ENCODE measurements around the gene ACTN3. TPM values are rescaled to one million over a fixed set of nuclear protein-coding genes. Genes with fewer than 3 reads are reported as not detected.

Gene ACTN3
- total and polyA plus RNA-seq, 2 experiments from 2014 or later, result 6.3 to 7.3 TPM

DNA sequence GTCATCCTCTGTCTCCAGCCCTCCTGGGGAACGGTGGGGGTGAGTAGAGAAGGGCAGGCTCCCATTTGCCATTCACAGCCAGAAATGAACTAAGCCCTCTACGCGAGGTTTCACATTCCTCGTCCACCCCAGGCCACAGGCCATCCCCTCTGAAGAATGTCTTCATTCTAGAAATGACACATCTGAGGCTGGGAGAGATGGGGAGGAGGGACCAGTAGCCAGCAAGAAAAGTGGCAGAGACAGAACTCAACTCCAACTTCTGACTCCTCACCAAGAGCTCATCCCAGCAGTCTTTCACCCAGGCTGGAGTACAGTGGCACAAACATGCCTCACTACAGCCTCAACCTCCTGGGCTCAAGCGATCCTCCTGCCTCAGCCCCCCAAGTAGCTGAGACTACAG lies 18.3 kb downstream of the ACTN3 start (continued):
- TF ChIP-seq, protein P1, sequence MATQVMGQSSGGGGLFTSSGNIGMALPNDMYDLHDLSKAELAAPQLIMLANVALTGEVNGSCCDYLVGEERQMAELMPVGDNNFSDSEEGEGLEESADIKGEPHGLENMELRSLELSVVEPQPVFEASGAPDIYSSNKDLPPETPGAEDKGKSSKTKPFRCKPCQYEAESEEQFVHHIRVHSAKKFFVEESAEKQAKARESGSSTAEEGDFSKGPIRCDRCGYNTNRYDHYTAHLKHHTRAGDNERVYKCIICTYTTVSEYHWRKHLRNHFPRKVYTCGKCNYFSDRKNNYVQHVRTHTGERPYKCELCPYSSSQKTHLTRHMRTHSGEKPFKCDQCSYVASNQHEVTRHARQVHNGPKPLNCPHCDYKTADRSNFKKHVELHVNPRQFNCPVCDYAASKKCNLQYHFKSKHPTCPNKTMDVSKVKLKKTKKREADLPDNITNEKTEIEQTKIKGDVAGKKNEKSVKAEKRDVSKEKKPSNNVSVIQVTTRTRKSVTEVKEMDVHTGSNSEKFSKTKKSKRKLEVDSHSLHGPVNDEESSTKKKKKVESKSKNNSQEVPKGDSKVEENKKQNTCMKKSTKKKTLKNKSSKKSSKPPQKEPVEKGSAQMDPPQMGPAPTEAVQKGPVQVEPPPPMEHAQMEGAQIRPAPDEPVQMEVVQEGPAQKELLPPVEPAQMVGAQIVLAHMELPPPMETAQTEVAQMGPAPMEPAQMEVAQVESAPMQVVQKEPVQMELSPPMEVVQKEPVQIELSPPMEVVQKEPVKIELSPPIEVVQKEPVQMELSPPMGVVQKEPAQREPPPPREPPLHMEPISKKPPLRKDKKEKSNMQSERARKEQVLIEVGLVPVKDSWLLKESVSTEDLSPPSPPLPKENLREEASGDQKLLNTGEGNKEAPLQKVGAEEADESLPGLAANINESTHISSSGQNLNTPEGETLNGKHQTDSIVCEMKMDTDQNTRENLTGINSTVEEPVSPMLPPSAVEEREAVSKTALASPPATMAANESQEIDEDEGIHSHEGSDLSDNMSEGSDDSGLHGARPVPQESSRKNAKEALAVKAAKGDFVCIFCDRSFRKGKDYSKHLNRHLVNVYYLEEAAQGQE (IDR thresholded peaks at IDR 0.05; ENCODE audit: unreplicated experiment), result no peak
- TF ChIP-seq EZH2phosphoT487 (IDR thresholded peaks at IDR 0.05; ENCODE audit: unreplicated experiment), result no peak

DNA sequence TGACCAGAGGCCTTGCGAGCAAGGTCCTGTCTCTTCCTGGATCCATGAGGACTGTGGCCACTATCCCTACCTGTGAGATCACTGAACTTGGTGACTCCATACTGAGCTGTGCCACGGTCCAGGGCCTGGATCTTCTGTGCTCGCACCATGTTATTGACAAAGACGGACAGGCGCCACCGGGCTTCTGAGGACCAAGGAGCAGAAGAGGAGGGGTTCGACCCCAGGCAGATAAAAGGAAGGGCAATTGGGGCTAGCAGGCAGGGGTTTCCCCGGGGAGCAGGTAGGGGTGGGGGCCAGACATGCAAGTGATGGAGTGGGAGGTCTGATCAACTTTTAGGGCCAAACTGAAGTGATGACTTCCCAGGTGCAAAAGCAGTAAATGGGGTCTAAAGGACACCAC lies 19.5 kb downstream of the ACTN3 start:
- Mint-ChIP-seq H3K36me3 (ENCODE audit: low read depth) (peaks cover 6% of the 10 kb centered on the region; the same call in 2 of the 3 replicates), H3K4me1 (peaks cover 19% of the 10 kb centered on the region), H3K9me3 (peaks cover 6% of the 10 kb centered on the region; the same call in 2 of the 3 replicates), H3K27ac (no peak overlapping the region), H3K27me3 (ENCODE audit: insufficient read depth, low read depth, poor library complexity) (peaks cover 24% of the 10 kb centered on the region), H3K4me3 (no peak overlapping the region)
- peaks cover 6% of the 10 kb centered on the region; the same call in 1 of the 2 replicates for H3K27me3 ChIP-seq (ENCODE audit: insufficient read depth)
- no peak overlapping the region for H3K4me3 ChIP-seq
- ATAC-seq (no peak), DNase-seq (ENCODE audit: low spot score) (no peak)
- H3F3A ChIP-seq (replicated peaks; ENCODE audit: low read depth), result peaks cover 6% of the 10 kb centered on the region; the same call in 1 of the 2 replicates
- H4K20me1 ChIP-seq (replicated peaks; ENCODE audit: insufficient read depth), result no peaks in the 10 kb centered on the region
- H3K4me2 ChIP-seq, result no peak overlapping the region
- no peak overlapping the region for H2AFZ ChIP-seq
- H3K9me2 ChIP-seq (ENCODE audit: insufficient read depth), result no peaks in the 10 kb centered on the region
- no peaks in the 10 kb centered on the region for H3K36me3 ChIP-seq (ENCODE audit: insufficient read depth)
- TF ChIP-seq STAT1 (IDR thresholded peaks at IDR 0.05; ENCODE audit: unreplicated experiment), result no peak
- no peak overlapping the region for H3K27ac ChIP-seq (ENCODE audit: low read depth)
- peaks cover 20% of the 10 kb centered on the region for H3K4me1 ChIP-seq (ENCODE audit: insufficient read depth)
- no peaks in the 10 kb centered on the region for H3K79me2 ChIP-seq (replicated peaks; ENCODE audit: insufficient read depth)

DNA sequence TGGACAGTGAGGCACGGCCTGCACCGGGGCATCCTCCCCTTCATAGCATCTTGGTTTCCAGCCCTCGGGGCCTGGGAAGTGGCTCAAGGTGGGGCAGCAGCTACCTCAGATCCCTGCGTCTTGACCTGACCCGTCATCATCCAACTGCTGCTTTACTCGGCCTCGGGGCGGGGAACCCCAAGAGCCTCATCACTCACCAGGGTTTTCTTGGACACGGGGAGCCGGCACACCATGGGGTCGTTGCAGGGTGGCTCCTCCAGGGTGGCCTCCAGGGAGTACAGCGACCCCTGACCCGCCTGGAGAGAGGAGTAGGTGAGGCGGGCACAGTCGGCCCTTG lies 21.1 kb downstream of the ACTN3 start:
- Mint-ChIP-seq H3K4me1 (peaks cover 19% of the 10 kb centered on the region), H3K27me3 (ENCODE audit: insufficient read depth, low read depth, poor library complexity) (peaks cover 22% of the 10 kb centered on the region), H3K4me3 (peak overlapping the region; percentile 58), H3K27ac (no peak overlapping the region), H3K9me3 (peaks cover 10% of the 10 kb centered on the region; the same call in 2 of the 3 replicates), H3K36me3 (ENCODE audit: low read depth) (peaks cover 5% of the 10 kb centered on the region; the same call in 2 of the 3 replicates)
- Histone ChIP-seq H3K79me2 (replicated peaks; ENCODE audit: insufficient read depth) (no peaks in the 10 kb centered on the region), H3K27ac (ENCODE audit: low read depth) (no peak overlapping the region), H3K4me3 (peak overlapping the region; percentile 57), H4K20me1 (replicated peaks; ENCODE audit: insufficient read depth) (no peaks in the 10 kb centered on the region), H2AFZ (peak overlapping the region; percentile 66; the same call in 1 of the 2 replicates), H3K36me3 (ENCODE audit: insufficient read depth) (no peaks in the 10 kb centered on the region), H3K4me2 (peak overlapping the region; percentile 78), H3K27me3 (ENCODE audit: insufficient read depth) (peaks cover 6% of the 10 kb centered on the region; the same call in 1 of the 2 replicates), H3K9me2 (ENCODE audit: insufficient read depth) (no peaks in the 10 kb centered on the region), H3K4me1 (ENCODE audit: insufficient read depth) (peaks cover 23% of the 10 kb centered on the region), H3F3A (replicated peaks; ENCODE audit: low read depth) (peaks cover 6% of the 10 kb centered on the region; the same call in 1 of the 2 replicates)
- ATAC-seq (no peak), DNase-seq (ENCODE audit: low spot score) (no peak)
- TF ChIP-seq CREB1 (CRISPR knock-in tag; IDR thresholded peaks at IDR 0.05; ENCODE audit: low read depth) (no peak), ZNF331 (CRISPR knock-in tag; IDR thresholded peaks at IDR 0.05; ENCODE audit: low read depth) (no peak), JUNB (IDR thresholded peaks at IDR 0.05; ENCODE audit: unreplicated experiment) (no peak), POLR2AphosphoS5 (IDR thresholded peaks at IDR 0.05; ENCODE audit: low read depth) (no peak), EZH2 (IDR thresholded peaks at IDR 0.05; ENCODE audit: low read depth, unreplicated experiment) (no peak)
- TF ChIP-seq, protein P2, sequence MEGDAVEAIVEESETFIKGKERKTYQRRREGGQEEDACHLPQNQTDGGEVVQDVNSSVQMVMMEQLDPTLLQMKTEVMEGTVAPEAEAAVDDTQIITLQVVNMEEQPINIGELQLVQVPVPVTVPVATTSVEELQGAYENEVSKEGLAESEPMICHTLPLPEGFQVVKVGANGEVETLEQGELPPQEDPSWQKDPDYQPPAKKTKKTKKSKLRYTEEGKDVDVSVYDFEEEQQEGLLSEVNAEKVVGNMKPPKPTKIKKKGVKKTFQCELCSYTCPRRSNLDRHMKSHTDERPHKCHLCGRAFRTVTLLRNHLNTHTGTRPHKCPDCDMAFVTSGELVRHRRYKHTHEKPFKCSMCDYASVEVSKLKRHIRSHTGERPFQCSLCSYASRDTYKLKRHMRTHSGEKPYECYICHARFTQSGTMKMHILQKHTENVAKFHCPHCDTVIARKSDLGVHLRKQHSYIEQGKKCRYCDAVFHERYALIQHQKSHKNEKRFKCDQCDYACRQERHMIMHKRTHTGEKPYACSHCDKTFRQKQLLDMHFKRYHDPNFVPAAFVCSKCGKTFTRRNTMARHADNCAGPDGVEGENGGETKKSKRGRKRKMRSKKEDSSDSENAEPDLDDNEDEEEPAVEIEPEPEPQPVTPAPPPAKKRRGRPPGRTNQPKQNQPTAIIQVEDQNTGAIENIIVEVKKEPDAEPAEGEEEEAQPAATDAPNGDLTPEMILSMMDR (conservative IDR thresholded peaks at IDR 0.05; ENCODE audit: low read depth in 2 of 2), result no peak

Measured in GM23338 (cell line).